ENCODE results near the gene SLC14A1. TPM values are rescaled to one million over a fixed set of nuclear protein-coding genes. Genes with fewer than 3 reads are reported as not detected.

The SLC14A1 gene
- total RNA-seq, 3 donors from 2014 or later = 0.64 to 2.6 (median 2.3) TPM

- Histone ChIP-seq H3K27ac (peak overlapping the region; percentile 79 to 88), H3K4me1 (no peaks in the 10 kb centered on the region), H3K36me3 (no peaks in the 10 kb centered on the region), H3K9me3 (no peaks in the 10 kb centered on the region), H3K27me3 (no peaks in the 10 kb centered on the region), H3K4me3 (peak overlapping the region; percentile 65 to 82 (median 71))
- TF ChIP-seq CTCF (IDR thresholded peaks at IDR 0.05) (no peak), POLR2A (IDR thresholded peaks at IDR 0.05) (no peak), POLR2AphosphoS5 (IDR thresholded peaks at IDR 0.05) (no peak)
- no peak for DNase-seq (ENCODE audit: low spot score in 2 of 2)
- intact Hi-C loops (cut with DNase I; ENCODE audit: low total_unique reads) = no loop called here
Observed at GRCh38 chr18:45775743-45776142, 51.8 kb downstream of the SLC14A1 start.

DNA sequence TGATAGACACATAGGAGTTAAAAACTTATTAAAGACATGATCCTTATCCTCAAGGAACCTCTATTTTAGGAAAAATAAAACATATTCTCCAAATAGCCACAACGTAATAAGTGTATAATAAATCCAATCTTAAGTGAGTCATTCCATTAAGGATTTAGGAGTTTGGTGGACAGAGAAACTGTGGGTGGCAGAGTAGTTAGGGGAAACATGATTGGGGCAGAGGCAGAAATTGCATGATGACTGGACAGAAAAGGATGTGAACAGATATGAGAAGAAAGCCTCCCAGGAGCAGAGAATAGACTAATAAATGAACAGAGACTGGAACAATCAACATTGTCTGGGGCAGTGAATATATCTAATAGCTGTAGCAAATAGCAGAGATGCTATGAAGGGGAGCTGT is 53.4 kb downstream of the SLC14A1 start:
- no peak for TF ChIP-seq CTCF (IDR thresholded peaks at IDR 0.05)
- Histone ChIP-seq H3K4me1 (no peaks in the 10 kb centered on the region), H3K9me3 (no peaks in the 10 kb centered on the region), H3K27me3 (no peaks in the 10 kb centered on the region), H3K4me3 (no peak overlapping the region), H3K27ac (no peak overlapping the region), H3K36me3 (no peaks in the 10 kb centered on the region)
- intact Hi-C loops (cut with DNase I; ENCODE audit: low total_unique reads) = no loop called here
- no peak for DNase-seq (ENCODE audit: low spot score in 2 of 2)

DNA sequence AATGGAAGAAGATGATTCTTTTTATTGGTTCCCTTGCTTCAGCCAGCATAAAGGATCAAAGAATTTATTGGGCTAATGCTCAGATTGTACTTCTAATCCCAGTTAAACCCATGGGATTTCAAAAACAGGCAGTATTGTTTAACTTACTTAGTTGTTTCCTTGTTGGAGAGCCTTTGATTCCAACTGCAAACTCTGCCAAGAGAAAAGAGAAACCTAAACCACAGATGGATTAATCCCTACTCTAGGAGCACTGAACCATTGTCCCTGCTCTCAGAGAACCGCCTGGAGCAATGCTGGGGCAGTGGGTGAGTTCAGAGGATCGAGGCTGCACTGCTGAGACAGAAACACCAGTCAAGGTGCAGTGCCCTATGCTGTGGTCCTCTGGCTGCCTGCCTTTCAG is 56.6 kb downstream of the SLC14A1 start:
- no peak for DNase-seq (ENCODE audit: low spot score in 2 of 2)
- Histone ChIP-seq H3K27ac (peak overlapping the region; percentile 4 to 54), H3K27me3 (no peaks in the 10 kb centered on the region), H3K36me3 (no peaks in the 10 kb centered on the region), H3K4me3 (no peak overlapping the region), H3K4me1 (no peaks in the 10 kb centered on the region), H3K9me3 (no peaks in the 10 kb centered on the region)
- intact Hi-C loops (cut with DNase I; ENCODE audit: low total_unique reads) = no loop called here
- TF ChIP-seq CTCF (IDR thresholded peaks at IDR 0.05) (no peak), POLR2AphosphoS5 (IDR thresholded peaks at IDR 0.05) (no peak), POLR2A (IDR thresholded peaks at IDR 0.05) (no peak)

- no peak for TF ChIP-seq CTCF (IDR thresholded peaks at IDR 0.05)
- no peak for TF ChIP-seq POLR2AphosphoS5 (IDR thresholded peaks at IDR 0.05)
- no peak for TF ChIP-seq POLR2A (IDR thresholded peaks at IDR 0.05)
- Histone ChIP-seq H3K27ac (peak overlapping the region; percentile 41 to 55), H3K9me3 (no peaks in the 10 kb centered on the region), H3K4me1 (no peaks in the 10 kb centered on the region), H3K4me3 (no peak overlapping the region), H3K36me3 (no peaks in the 10 kb centered on the region), H3K27me3 (no peaks in the 10 kb centered on the region)
- DNase-seq (ENCODE audit: low spot score in 2 of 2) = no peak
- intact Hi-C loops (cut with DNase I; ENCODE audit: low total_unique reads) = no loop called here
Observed at GRCh38 chr18:45782662-45783061, 58.7 kb downstream of the SLC14A1 start.

- H3K36me3 ChIP-seq = no peaks in the 10 kb centered on the region
- intact Hi-C loops (cut with DNase I; ENCODE audit: low total_unique reads) = no loop called here
- H3K9me3 ChIP-seq = no peaks in the 10 kb centered on the region
- peak overlapping the region; percentile 41 to 55 for H3K27ac ChIP-seq
- no peaks in the 10 kb centered on the region for H3K4me1 ChIP-seq
- H3K4me3 ChIP-seq = no peak overlapping the region
- no peak for TF ChIP-seq CTCF (IDR thresholded peaks at IDR 0.05)
- TF ChIP-seq POLR2AphosphoS5 (IDR thresholded peaks at IDR 0.05) = no peak
- TF ChIP-seq POLR2A (IDR thresholded peaks at IDR 0.05) = no peak
- no peaks in the 10 kb centered on the region for H3K27me3 ChIP-seq
- no peak for DNase-seq (ENCODE audit: low spot score in 2 of 2)
Observed at GRCh38 chr18:45783097-45784075, 59.4 kb downstream of the SLC14A1 start.

All from breast epithelium (tissue), 4 donors.